ENCODE measurements around the gene PDCD1LG2.

PDCD1LG2 gene

DNA sequence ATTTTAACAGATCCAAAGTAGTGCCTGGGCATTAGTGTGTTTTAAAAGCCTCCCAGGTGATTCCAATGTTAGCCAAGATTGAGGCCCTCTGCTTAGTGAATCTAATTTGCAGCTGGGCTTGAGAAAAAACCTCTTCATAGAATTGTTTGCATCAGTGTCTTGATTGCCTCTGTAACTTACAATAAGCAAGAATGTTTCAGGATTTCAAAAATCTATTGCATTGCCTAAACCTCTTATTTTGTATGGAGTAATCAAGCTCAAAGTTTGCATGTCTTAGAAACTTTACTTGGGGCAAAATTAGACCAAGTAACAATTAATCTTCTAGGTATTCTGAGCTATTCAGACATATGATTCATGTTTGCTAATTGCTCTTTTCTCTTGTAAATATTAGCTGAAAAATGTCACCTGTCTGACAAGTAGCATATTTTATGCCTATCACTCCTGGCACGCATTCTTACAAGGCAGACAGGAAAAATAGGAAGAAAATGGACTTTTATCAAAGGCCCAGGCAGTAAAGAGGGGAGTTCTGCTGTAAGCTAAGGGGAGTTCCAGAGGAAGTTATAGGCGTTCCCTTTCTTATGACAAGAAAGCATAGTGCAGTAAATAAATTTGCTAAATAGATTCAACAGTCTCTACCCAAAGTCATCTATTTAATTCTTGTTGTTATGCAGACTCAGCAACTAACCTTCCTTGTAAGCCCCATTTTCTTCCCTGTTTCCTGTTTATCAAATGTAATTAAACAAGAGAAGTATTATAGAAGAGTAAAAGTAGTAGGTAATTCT is 21.0 kb downstream of the PDCD1LG2 start:
- DNase-seq = peak; percentile 18 to 66 (median 49)

DNA sequence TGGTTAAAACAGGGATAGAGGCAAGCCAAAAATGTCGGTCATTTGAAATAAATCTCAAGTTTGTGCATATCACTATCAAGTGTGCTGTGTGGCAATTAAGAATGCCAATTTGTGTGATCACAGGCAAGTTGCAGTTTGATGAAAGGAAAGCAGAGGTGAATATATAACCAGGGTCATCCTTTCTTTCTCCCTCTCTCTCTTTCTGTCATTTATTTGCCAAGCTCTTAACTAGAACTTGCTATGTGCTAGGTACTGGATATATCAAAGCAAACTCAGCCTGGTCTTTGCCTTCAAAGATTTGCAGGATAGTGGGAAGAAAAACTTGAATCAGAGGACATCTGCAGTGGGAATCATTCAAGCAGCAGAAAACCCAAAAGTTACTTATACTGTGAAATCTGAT is 22.0 kb downstream of the PDCD1LG2 start:
- DNase-seq = no peak

DNA sequence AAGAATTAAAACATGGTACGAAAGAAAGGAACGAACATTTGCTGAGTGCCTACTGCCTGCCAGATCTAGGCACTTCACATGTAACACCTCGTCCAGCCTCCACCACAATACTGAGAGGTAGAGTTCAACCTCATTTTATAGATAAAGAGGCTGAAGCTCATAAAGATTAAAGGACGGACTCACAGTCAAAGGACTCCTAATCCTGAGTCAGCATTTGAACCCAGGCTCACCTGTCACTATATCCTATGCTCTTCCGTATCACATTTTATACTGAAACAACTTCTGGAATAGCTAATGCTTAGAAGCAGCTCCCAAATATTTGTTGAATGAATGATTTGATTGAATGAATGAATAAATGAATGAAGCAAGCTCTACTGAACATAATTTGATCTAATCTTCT is 22.5 kb downstream of the PDCD1LG2 start:
- no peak for DNase-seq

DNA sequence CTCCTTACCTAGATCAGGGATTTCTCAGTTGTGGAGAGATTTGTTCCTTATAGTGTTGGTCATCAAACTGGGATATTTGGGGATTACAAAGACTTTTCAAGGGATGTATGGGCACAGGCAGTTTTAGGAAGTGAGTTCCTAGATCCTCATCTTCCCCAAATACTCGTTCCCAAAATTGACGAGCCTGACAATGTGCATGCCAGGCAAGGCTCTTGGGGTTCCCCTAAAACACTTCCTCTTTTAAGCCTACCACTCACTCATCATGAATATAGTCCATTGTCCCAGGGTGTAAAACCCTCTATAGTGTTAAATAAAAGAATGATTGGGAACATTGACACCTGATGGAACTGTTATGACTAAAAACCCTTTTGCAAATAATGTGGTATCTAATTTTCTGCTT is 26.4 kb downstream of the PDCD1LG2 start:
- peak; percentile 68 to 90 (median 86) for DNase-seq

DNA sequence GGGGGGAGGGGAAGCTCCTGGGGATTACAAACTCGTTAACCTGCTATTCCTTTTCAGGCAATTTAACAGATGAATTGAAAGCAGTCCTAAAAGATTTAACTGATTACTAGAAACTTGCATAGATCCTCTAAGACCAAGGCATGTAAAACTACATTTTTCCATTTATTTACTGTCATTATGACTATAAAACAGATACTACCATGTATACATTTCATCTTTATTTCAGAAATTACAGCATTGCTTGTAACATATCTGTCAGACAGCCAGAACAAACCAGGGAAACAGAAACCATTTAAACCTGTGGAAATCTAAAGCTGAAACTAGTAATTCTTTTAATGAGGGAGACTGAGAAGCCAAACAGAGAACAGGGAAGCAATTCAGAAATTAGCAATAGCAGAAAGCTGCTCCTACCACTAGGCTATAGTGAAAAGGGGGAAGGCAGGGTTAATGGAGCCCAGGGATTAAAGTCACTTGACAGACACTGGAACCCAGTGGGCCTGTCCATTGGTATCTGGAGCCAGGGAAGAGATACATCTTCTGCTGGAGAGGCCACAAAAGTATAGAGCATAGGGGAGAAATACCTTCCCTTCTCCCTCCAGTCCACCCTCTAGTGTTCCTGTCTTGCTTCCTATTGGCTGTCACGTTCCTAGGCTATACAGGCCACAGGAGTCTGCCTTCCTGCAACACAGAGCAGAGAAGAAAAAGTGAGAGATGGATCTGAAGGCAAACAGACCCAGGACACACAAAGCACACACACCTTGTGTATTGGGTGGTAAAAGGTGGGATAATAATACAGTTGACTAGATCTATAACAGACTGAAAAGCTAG is 33.8 kb downstream of the PDCD1LG2 start:
- no peak for DNase-seq

DNA sequence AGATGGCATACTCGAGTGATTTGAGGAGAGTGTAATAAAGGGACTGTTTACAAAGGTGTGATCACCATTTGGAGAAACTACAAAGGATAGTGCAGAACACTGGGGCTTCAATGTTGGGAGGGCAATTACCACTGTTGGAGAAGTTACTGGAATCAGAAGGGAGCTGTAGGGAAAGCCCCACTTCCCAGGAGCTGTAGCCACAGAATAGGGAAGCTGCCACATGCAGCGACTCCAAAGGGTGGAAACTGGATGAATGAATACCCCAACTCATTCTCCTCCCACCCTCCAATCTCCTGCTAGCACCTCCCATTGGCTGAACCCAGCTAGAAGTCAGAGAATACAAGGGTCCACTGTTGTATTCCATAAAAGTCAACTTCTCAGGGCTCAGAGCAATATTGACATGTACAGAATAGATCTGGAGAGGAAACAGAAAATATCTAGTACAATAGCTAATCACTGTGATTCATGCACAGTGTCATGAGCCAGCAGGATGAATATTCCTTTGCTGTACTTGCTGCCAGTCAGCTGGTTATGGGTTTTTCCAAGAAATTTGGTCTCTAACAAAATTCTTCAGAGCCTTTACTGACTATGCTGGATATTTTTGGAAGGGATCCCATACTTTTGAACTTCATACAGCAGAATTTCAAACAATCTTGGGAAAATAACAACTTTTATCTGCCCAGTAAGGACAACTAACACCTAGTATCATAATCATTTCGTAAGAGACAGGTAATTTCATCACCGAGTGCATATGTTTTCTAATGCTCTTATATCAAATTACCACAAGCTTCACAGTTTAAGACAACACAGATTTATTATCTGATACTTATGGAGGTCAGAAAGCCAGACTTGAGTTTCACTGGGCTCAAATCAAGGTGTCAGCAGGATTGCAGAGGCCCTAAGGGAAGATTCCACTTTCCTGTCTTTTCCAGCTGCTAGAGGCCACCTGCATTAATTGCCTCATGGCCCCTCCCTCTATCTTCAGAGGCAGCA is 39.6 kb downstream of the PDCD1LG2 start:
- DNase-seq = peak in 3 of 4 experiments; percentile 42 to 47 (median 47)

DNA sequence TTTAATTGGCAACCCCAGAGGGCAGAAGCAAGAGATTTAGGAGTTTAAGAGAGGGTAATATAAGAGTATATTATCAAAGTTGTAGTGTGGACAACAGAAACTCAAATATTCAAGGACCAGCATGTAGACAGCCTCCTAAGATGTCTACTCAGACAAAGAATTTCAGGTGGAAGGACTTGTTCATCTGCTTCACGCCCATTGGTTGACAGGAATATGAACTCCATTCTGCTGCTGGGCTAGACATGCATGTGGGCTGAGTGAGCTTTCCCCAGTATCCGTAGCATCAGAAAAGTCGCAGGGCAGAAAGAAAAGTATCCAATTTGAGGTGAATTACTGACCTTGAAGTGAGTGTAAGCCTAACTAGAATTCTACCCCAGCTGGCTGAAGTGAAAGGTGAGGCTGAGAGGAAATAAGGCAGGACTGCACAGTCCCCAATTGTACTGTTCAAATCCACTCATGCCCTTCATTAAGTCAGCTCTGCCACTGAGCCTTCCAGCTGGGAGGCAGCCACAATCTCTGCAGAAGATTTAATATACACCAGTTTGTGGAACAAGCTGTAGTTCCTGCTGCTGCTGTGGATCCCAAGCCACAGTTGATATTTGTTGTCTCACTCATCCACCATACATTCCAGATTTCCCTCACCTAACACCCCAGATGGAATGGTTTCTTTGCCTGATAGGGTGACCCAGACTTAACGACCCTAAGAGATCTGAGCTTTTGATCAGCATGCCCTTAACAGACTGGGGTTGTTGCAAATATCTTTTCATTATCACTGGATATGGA is 41.2 kb downstream of the PDCD1LG2 start:
- DNase-seq = no peak

DNA sequence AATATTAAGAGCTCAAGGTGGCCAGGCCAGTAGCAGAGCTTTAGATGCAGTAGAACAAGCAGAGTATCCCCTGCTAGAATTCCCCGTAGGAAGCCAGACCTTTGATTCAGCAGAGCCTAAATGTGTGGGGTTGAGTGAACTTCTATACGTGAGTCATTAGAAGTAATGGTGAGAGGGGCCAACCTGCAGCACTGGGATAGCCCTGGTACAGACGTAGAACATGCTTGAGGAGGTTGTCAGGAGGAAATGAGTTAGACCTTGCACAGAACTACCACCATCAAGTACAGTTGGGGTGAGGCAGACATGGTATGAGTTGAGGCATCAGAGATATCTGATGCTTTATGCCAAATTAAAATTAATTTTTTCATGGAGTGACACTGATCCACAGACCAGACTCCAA is 42.0 kb downstream of the PDCD1LG2 start:
- no peak for DNase-seq

DNA sequence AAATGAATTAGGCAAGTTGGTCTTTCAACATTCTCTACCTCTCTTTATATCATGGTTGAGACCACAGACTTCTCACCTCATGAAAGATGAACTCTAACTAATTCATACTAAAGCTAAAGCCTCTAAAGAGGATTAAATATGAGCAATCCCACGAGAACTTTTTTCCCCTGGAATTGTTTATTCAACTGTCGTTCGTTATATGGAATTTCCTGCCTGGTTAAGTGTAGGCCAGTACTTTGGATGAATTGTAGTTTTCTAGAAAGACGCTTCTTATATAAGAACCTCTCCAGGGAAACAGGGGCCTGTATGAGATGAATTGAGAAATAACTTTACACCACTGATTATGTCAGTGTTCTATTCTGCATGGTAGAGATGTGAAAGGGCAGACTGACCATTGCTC is 42.9 kb downstream of the PDCD1LG2 start:
- no peak for DNase-seq

DNA sequence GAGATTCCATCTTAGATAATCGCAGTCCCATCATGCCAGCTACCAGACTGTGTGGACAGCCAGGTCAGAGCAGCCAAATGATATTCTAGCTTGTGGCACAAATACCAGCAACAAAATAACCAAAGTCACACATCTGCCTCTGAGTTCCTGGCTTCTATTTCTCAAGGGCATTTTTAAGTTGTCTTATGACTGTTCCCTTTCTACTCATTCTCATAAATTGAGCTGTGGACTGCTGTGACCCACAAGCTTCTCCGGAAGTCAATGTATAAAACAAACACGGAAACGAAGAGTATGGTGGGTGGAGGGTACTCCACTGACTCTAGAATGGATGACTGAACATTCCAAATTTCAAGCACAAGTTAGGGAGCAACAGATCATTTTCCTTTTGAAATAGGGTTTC is 43.9 kb downstream of the PDCD1LG2 start:
- DNase-seq = no peak

DNA sequence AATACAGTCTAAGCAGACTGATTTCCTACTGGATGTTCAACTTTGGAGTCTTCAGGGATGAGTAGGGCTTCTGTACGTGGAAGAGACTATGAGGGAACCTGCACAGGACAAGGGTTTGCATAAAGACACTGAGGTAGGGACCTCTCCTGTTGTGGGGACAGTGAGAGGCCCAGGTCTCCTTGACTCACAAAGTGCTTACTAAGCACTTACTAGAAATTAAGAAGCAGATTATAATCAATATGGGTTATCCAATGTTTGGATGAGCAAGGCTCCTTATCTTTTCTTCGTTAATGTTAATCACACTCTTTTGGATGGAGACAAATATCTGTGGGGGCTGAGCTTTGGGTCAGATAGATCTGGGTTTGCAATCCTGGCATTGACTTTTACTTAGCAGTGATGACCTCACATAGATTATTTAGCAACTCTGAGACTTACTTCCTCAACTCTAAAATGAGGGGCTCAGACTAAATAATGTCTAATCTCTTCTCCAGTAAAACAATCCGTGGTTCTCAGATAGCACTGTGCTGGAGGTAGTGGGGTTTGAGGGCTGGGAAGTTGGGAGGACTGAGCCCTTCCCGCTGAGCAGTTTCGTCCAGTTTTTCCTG is 45.9 kb downstream of the PDCD1LG2 start:
- DNase-seq = peak in 2 of 4 experiments; percentile 71 to 73

DNA sequence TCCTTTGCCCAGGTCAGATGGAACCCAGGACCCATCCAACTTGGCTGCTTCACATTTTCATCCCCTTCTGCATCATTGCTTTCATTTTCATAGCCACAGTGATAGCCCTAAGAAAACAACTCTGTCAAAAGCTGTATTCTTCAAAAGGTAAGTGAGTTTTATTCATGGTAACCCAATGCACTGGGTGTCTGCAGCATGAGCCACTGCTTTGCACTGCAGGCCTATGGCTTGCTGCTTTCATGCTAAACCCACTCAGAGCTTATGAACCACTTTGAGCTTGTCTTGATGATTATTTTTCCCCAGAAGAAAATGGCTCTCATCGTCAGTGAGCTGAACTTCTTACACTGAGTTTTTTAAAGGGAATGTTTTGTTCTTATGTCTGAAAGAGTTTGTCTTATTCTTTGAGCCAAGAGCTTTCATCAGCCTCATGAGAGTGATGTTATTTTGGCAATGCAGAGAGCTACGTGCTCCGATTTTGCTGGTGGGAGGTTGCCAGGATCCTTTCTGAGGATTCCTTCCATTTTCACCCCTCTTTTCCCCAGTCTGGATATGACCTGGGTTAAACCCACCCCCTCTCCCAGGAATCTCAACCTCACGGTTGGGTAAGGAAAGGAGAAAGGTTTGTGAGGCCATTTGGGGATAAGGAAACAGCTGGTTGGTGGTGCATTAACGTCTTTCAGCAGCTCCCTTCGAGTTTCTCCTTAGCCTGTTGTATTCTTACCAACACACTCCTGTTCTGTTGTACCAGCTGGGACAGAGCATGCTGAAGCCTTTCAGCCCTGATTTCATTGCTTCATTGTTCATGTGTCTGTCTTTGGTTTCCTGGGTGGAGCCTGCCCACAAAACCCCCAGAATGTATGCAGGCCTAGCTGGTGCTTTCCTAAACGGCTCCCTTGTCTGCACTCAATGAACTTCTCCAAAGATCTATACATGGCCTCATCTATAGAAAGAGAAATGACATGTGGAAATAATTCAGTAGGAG is 47.6 kb downstream of the PDCD1LG2 start:
- DNase-seq = peak; percentile 86 to 94 (median 92)

DNA sequence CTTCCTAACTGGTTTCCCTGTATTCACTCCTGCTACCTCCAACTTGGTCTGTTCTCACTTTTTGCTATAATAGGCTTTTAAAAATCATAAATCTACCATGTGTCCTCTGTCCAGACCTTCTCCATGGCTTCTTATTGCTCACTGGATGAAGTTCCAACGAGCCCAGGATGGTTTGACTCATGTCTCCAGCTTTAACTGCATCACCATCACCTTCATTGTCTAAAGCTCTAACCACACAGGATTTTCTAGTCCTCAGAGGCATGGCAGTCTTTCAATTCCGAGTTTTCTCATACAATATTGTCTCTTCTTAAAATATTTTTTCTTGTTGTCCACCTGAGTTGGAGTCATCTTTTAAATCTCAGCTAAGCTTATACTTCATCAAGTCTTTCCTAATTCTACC is 49.3 kb downstream of the PDCD1LG2 start:
- DNase-seq = no peak

DNA sequence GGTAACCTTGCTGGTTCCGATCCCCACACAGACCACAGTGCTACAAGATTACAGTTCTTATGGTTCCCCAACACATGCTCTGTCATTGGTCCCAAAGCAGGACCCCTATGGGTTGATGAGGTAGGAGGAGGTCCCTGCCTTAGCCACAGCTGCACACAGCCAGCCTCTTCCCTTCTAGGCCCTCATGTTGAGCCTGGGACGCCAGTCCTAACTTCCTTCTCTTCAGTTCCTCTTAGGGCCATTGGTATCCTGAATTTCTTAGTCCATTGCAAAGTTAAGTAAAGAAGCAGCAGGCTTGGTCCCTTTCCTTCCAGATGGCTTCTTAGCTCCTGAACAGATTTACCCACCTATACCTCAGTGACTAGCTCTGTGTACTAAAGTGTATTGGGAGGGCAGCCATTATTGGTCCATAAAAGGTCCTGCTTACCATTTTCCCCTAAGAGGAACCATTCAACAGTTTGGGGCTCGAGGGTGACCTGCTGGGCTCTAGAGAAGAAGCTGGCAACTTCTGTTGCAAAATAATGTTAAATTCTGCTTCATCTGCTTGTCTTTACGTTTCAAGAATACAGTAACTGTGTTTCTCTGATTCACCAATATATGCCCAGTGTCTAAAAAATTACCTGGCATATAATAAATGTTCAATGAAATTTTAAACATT is 50.2 kb downstream of the PDCD1LG2 start:
- DNase-seq = peak; percentile 51 to 78 (median 70)

DNA sequence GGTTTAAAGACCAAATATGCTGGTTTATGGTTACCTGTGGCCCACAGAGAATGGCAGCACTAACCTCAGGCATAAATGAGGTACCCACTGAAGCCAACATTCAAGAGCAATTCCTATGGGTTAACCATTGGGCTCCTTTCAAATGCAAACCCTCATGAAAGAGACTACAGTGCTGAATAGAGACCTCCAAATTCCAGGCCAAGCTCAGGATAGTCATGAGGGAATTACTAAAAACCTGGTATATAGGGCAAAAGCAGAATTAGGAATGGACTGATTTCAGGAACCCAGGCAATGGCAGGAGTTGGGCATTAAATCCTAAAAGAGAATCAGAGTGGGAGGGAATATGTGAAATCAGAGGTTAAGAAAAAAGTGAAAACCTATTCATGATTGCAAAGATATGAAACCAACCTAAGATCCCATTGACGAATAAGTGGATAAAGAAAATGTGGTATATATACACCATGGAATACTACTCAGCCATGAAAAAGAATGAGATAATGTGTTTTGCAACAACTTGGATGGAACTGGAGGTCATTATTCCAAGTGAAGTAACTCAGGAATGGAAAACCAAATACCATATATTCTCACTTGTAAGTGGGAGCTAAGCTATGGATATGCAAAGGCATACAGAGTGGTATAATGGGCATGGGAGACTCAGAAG is 51.6 kb downstream of the PDCD1LG2 start:
- DNase-seq = no peak

DNA sequence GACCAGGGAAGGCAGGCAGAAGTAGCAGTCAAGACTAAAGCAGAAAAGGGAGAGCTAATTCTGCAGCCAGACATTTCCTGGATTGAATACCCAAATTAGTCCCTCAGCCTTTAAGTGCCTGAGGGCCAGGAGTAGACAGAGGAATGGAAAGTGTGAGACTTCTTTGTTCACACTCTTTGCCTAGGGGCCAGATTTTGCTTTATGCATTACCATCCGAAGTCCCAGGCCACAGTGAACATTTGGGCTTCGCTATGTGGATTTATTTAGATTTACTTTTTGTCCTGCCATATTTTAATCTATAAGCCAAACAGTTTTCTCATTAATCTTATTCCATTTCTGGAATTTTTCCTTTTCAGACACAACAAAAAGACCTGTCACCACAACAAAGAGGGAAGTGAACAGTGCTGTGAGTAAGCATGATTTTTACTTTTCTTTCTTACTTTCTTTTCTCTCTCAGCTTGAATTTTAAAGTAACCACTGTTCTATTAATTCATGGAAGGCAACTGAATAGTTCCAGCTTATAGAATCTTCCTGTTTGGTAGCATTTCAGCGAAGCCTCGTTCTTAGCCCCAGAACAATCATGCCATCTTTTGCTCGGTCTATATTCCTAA is 52.6 kb downstream of the PDCD1LG2 start:
- peak in 1 of 4 experiments; percentile 45 for DNase-seq

DNA sequence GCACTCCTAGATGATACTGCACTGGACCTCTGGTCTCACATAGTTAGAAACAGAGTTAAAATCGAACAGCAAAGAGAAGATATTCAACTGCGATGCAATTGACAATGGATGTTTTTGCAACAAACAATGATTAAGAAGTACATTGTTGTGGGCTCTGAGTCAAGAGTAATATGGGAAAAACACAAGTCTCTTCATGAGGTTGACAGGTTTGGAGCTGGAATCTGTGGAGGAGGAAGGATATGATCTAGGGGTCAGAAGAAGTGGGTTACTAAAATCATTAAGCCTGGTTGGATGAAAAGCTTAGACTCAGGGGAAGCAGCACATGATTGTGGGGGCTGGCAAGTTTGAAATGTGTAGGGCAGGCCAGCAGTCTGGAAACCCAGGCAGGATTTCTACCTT is 53.1 kb downstream of the PDCD1LG2 start:
- DNase-seq = peak in 1 of 4 experiments; percentile 20

DNA sequence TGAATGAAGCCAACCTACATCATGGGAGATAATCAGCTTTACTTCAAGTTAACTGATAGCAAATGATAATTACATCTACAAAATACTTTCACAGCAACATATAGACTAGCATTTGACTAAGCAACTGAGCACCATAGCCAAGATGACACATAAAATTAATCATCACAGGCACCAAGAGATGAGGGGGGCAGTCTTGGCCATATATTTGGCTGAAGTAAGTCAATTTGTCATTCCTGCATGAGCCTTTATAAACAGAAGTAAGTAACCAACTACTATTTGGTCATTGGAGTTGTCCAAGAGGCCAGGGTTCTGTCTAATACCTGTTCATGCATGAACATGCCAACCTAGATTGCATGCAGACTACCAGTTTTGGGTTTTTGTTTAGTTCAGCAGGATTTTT is 53.6 kb downstream of the PDCD1LG2 start:
- peak in 2 of 4 experiments; percentile 29 to 60 for DNase-seq

All from suppressor macrophage (primary cell).